Right lobe of liver (tissue), 6 donors: ENCODE results near the gene CASP6. TPM values are rescaled to one million over a fixed set of nuclear protein-coding genes. Genes with fewer than 3 reads are reported as not detected.
A peak's percentile ranks its signal among the peaks of the same experiment; 100 is the strongest.

Experiments used
- ATAC-seq, 4 donors: fragments of 200-7000 bp; cut with Tn5 transposase; one replicate each; pipeline ENCODE4 v1.9.1; 2020; ENCODE audit warnings: mild to moderate bottlenecking in 4 of 4, moderate library complexity in 4 of 4
- DNase-seq, 3 donors: peaks; one replicate each; pipeline ENCODE4 v3.0.0-alpha.2; 2020
- H3K27ac ChIP-seq, 3 donors: fragments of 200-600 bp; one replicate each; pipeline ENCODE4 v1.8.0; 2022
- H3K27me3 ChIP-seq, 2 donors: fragments of 200-600 bp; one replicate each; pipeline ENCODE4 v1.8.0; 2022
- H3K36me3 ChIP-seq, 4 donors: fragments of 200-600 bp; sonication (generic) in 1 of 4; one replicate each; pipeline versions ENCODE4 v1.5.1 to v1.8.0; 2017 to 2022; ENCODE audit warnings: control low read depth in 1 of 4
- H3K4me1 ChIP-seq, 4 donors: fragments of 200-600 bp; sonication (generic) in 1 of 4; one replicate each; pipeline versions ENCODE4 v1.5.1 to v1.8.0; 2017 to 2022; ENCODE audit warnings: control low read depth in 1 of 4
- H3K4me3 ChIP-seq, 3 donors: fragments of 200-600 bp; one replicate each; pipeline ENCODE4 v1.8.0; 2022
- H3K9me3 ChIP-seq, 4 donors: fragments of 200-600 bp; sonication (generic) in 1 of 4; one replicate each; pipeline versions ENCODE4 v1.5.1 to v1.8.0; 2017 to 2022; ENCODE audit warnings: control low read depth in 1 of 4
- CTCF ChIP-seq, 4 donors: fragments of 200-600 bp in 3 of 4; fragments of 450-650 bp in 1 of 4; IDR thresholded peaks; one replicate each; pipeline versions ENCODE4 v1.5.1 to v1.8.0; 2016 to 2022; ENCODE audit warnings: antibody characterized with exemption in 4 of 4, mild to moderate bottlenecking in 2 of 4
- POLR2A ChIP-seq: fragments of 450-650 bp; IDR thresholded peaks from one replicate; pipeline ENCODE4 v1.6.1; 2017; ENCODE audit warnings: antibody characterized with exemption, mild to moderate bottlenecking
- WGBS: methylation state at CpG from one replicate; pipeline ENCODE4 v1.1.6; 2018; ENCODE audit warnings: low coverage, low lambda C conversion rate; ENCODE audit not compliant: insufficient coverage; ENCODE audit errors: missing lambda C conversion rate; 5-methylcytosine and 5-hydroxymethylcytosine counted together
- intact Hi-C, 2 donors: fragments of 100-400 bp; cut with DNase I; formaldehyde crosslinking; loops; one replicate each; pipeline versions ENCODE4 v1.11.2 to v1.14.1; 2022
- total RNA-seq, 6 experiments: library from RNA; depleted of rRNA in 2 of 6; stranded (reverse); fragments of >200 nt in 2 of 6; fragmentation: NEBNext Ultra II Directional in 3 of 6; extraction: Animal tissue kit (Norgen Biotek cat#: 25700) in 3 of 6; gene quantifications; one replicate each; pipeline versions ENCODE4 v1.1.0 to v1.2.4, GENCODE V29; 2016 to 2023
- donor health status: DM: no; HTN: yes; CAD: no.
- donor health status: DM: no; HTN: no; CAD: no.
- donor health status: DM: no; HTN: no; CAD: no.
- donor health status: DM: no; HTN: yes; CAD: no.
- donor health status: DM: no; HTN: yes; CAD: no.

CASP6 gene
- total RNA-seq, 6 experiments from 2014 or later, result 14.1 to 18.4 (median 15.3) TPM

GRCh38 chr4:109739547-109739946 lies 36.3 kb upstream of the CASP6 start:
- H3K4me1 ChIP-seq, result peaks cover 0 to 17% (median 7%) of the 10 kb centered on the region in 4 donors
- ATAC-seq, result no peak
- H3K27me3 ChIP-seq, result no peaks in the 10 kb centered on the region
- 80% methylated on average over 3 of the region's 3 CpGs for WGBS
- no peaks in the 10 kb centered on the region for H3K9me3 ChIP-seq
- H3K4me3 ChIP-seq, result no peak overlapping the region
- DNase-seq, result no peak
- H3K27ac ChIP-seq, result no peak overlapping the region
- TF ChIP-seq POLR2A (no peak), CTCF (IDR thresholded peaks at IDR 0.05) (no peak)
- intact Hi-C loops, result no loop called here
- H3K36me3 ChIP-seq, result peaks cover 0 to 44% (median 14%) of the 10 kb centered on the region in 4 donors

GRCh38 chr4:109738104-109738872 lies 35.0 kb upstream of the CASP6 start:
- ATAC-seq (no peak), DNase-seq (no peak)
- no peaks in the 10 kb centered on the region for H3K9me3 ChIP-seq
- peaks cover 0 to 17% (median 7%) of the 10 kb centered on the region in 4 donors for H3K4me1 ChIP-seq
- H3K4me3 ChIP-seq, result no peak overlapping the region
- 98% methylated on average over 5 of the region's 10 CpGs for WGBS
- TF ChIP-seq CTCF (IDR thresholded peaks at IDR 0.05), result no peak
- TF ChIP-seq POLR2A, result no peak
- intact Hi-C loops, result no loop called here
- no peak overlapping the region for H3K27ac ChIP-seq
- peaks cover 0 to 33% (median 14%) of the 10 kb centered on the region in 4 donors for H3K36me3 ChIP-seq
- H3K27me3 ChIP-seq, result no peaks in the 10 kb centered on the region

- no peak for DNase-seq
- H3K9me3 ChIP-seq, result no peaks in the 10 kb centered on the region
- H3K4me3 ChIP-seq, result no peak overlapping the region
- H3K4me1 ChIP-seq, result peaks cover 0 to 20% (median 7%) of the 10 kb centered on the region in 4 donors
- TF ChIP-seq CTCF (IDR thresholded peaks at IDR 0.05) (no peak), POLR2A (no peak)
- intact Hi-C loops, result no loop called here
- peak; percentile 56 to 79 (median 64) for ATAC-seq
- H3K27me3 ChIP-seq, result no peaks in the 10 kb centered on the region
- H3K27ac ChIP-seq, result peak overlapping the region in 1 of 3 donors; percentile 23
- WGBS, result 28% methylated on average over 7 of the region's 7 CpGs
- peaks cover 0 to 9% (median 3%) of the 10 kb centered on the region in 4 donors for H3K36me3 ChIP-seq
Measured at GRCh38 chr4:109735566-109736365, 32.5 kb upstream of the CASP6 start.

GRCh38 chr4:109733728-109734127 lies 30.5 kb upstream of the CASP6 start:
- Histone ChIP-seq H3K4me3 (no peak overlapping the region), H3K4me1 (peaks cover 0 to 23% (median 7%) of the 10 kb centered on the region in 4 donors), H3K27me3 (no peaks in the 10 kb centered on the region), H3K36me3 (no peaks in the 10 kb centered on the region), H3K9me3 (no peaks in the 10 kb centered on the region), H3K27ac (no peak overlapping the region)
- ATAC-seq, result no peak
- intact Hi-C loops, result no loop called here
- 87% methylated on average over 4 of the region's 5 CpGs for WGBS
- DNase-seq, result peak in 1 of 3 donors; percentile 38
- no peak for TF ChIP-seq CTCF (IDR thresholded peaks at IDR 0.05)
- TF ChIP-seq POLR2A, result no peak
